BLaER1 (cell line): ENCODE data around the gene UPK2.
"Not testable (repeated sequence)": the region's sequence is repeated elsewhere in the genome, so short reads cannot be mapped to it uniquely, and the experiment has no call there.

ENCODE experiments used
- H3K27ac ChIP-seq: shearing (Covaris generic); formaldehyde crosslinking; 2 replicates; pipeline ENCODE4 v1.8.1; 2022
- H3K27me3 ChIP-seq: shearing (Covaris generic); formaldehyde crosslinking; 2 replicates; pipeline ENCODE4 v1.8.1; 2022
- H3K36me3 ChIP-seq: shearing (Covaris generic); formaldehyde crosslinking; 2 replicates; pipeline ENCODE4 v1.8.1; 2022
- H3K4me1 ChIP-seq: shearing (Covaris generic); formaldehyde crosslinking; 2 replicates; pipeline ENCODE4 v1.8.1; 2022
- H3K4me2 ChIP-seq: shearing (Covaris generic); formaldehyde crosslinking; 2 replicates; pipeline ENCODE4 v1.8.1; 2022
- H3K4me3 ChIP-seq: shearing (Covaris generic); formaldehyde crosslinking; 2 replicates; pipeline ENCODE4 v1.8.1; 2022
- H3K9ac ChIP-seq: shearing (Covaris generic); formaldehyde crosslinking; 2 replicates; pipeline ENCODE4 v1.8.1; 2022
- H3K9me3 ChIP-seq: shearing (Covaris generic); formaldehyde crosslinking; 2 replicates; pipeline ENCODE4 v1.8.1; 2022
- H4K20me1 ChIP-seq: shearing (Covaris generic); formaldehyde crosslinking; 2 replicates; pipeline ENCODE4 v1.8.1; 2022
- Cebpa-rat ChIP-seq: shearing (Covaris generic); IDR thresholded peaks from 2 replicates; pipeline ENCODE4 v1.8.1; 2022

The UPK2 gene

DNA sequence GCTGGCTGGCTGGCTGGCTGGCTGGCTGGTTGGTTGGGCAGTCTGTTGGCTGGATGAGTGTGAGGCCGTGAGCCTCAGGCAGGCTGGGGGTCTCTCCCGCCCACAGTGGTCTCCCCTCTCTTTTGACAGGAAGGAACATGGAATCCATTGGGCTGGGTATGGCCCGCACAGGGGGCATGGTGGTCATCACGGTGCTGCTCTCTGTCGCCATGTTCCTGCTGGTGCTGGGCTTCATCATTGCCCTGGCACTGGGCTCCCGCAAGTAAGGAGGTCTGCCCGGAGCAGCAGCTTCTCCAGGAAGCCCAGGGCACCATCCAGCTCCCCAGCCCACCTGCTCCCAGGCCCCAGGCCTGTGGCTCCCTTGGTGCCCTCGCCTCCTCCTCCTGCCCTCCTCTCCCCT lies 1.9 kb downstream of the UPK2 start:
- no peaks in the 10 kb centered on the region for H3K36me3 ChIP-seq
- no peak overlapping the region for H3K4me3 ChIP-seq
- H3K27me3 ChIP-seq = no peaks in the 10 kb centered on the region
- H3K4me1 ChIP-seq = peaks cover 26% of the 10 kb centered on the region
- TF ChIP-seq Cebpa-rat = no peak
- H3K9me3 ChIP-seq = no peaks in the 10 kb centered on the region
- H3K4me2 ChIP-seq = no peak overlapping the region
- no peak overlapping the region for H3K27ac ChIP-seq
- H4K20me1 ChIP-seq = no peaks in the 10 kb centered on the region
- H3K9ac ChIP-seq = no peak overlapping the region

DNA sequence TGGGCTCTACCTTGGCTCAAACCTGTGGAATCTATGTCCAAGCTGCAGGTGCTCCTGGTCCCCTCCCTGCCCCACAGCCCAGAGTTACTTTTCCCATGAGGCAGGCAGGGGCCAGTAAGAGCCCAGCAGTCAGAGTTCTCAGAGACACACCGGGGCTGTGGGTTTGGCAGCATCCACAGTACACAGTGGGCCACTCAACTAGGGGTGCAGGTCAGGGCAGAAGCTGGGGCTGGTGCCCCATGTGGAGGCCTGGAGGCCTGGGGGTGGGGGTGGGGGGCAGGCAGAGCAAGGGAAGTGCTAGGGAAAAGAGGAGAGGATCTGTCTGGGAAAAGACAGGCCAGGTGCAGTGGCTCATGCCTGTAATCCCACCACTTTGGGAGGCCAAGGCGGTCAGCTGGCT lies 2.5 kb downstream of the UPK2 start:
- Histone ChIP-seq H3K27me3 (no peaks in the 10 kb centered on the region), H3K9ac (no peak overlapping the region), H4K20me1 (no peaks in the 10 kb centered on the region), H3K4me3 (no peak overlapping the region), H3K27ac (no peak overlapping the region), H3K36me3 (no peaks in the 10 kb centered on the region), H3K4me1 (peaks cover 26% of the 10 kb centered on the region), H3K4me2 (no peak overlapping the region), H3K9me3 (no peaks in the 10 kb centered on the region)
- no peak for TF ChIP-seq Cebpa-rat

DNA sequence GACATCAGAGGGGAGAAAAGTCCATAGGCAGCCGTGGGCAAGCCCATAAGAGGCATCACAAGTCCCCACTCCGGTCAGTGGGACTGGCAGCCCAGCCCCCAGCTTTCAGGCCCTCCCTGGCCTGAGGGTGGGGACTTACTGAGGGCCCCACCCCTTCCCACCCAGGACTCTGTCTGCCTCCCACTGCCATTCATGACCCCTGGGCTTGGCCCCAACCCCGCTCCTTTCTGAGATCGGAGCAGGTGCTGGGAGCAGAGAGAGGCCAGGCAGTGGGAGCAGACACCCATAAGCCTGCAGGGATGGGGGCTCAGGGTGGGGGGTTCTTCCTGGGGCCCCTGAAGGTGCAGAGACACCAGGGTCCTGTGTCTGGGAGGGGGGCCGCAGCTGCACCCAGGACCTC lies 5.1 kb downstream of the UPK2 start:
- H3K4me3 ChIP-seq = no peak overlapping the region
- peak overlapping the region; percentile 40 for H3K27ac ChIP-seq
- H4K20me1 ChIP-seq = no peaks in the 10 kb centered on the region
- peak overlapping the region; percentile 67 for H3K4me2 ChIP-seq
- H3K4me1 ChIP-seq = peaks cover 43% of the 10 kb centered on the region
- no peaks in the 10 kb centered on the region for H3K9me3 ChIP-seq
- H3K27me3 ChIP-seq = no peaks in the 10 kb centered on the region
- no peak overlapping the region for H3K9ac ChIP-seq
- TF ChIP-seq Cebpa-rat = no peak
- H3K36me3 ChIP-seq = no peaks in the 10 kb centered on the region

DNA sequence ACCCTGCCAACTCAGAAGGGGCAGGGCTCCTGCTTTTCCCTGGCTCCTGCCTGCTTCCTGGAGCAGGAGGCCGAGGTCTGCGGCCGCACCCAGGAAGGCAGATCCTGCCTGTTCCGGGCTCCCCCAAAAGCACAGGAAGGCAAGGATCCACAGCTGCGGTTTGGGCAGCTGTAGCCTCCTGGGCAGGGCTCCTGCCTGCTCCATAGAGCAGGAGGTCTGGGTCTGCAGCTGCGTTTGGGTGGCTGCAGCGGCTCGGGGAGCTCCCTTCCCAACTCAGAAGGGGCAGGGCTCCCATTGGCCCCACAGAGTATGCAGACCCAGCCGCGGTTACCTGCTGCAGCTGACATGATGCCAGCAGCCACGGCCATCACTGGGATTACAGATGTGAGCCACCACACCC lies 5.5 kb downstream of the UPK2 start:
- Histone ChIP-seq H3K4me2 (peak overlapping the region; percentile 67), H3K36me3 (no peaks in the 10 kb centered on the region), H3K27ac (peak overlapping the region; percentile 40), H3K9ac (no peak overlapping the region), H3K9me3 (no peaks in the 10 kb centered on the region), H4K20me1 (no peaks in the 10 kb centered on the region), H3K27me3 (no peaks in the 10 kb centered on the region), H3K4me3 (no peak overlapping the region), H3K4me1 (peaks cover 43% of the 10 kb centered on the region)
- no peak for TF ChIP-seq Cebpa-rat

DNA sequence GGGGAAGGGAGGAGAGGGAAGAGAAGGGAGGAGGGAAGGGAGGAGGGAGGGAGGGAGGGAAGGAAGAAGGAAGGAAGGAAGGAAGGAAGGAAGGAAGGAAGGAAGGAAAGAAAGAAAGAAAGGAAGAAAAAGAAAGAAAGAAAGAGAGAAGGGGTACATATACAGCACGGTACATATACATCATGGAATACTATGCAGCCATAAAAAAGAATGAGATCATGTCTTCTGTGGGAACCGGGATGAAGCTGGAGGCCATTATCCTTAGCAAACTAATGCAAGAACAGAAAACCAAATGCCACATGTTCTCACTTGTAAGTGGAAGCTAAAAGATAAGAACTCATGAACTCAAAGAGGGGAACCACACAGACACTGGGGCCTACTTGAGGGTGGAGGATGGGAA lies 13.4 kb downstream of the UPK2 start:
- not testable (repeated sequence) for H3K4me3 ChIP-seq, H3K27me3 ChIP-seq, H3K9me3 ChIP-seq, H4K20me1 ChIP-seq, H3K9ac ChIP-seq, H3K36me3 ChIP-seq, H3K27ac ChIP-seq, H3K4me2 ChIP-seq
- peaks cover 16% of the 10 kb centered on the region for H3K4me1 ChIP-seq

DNA sequence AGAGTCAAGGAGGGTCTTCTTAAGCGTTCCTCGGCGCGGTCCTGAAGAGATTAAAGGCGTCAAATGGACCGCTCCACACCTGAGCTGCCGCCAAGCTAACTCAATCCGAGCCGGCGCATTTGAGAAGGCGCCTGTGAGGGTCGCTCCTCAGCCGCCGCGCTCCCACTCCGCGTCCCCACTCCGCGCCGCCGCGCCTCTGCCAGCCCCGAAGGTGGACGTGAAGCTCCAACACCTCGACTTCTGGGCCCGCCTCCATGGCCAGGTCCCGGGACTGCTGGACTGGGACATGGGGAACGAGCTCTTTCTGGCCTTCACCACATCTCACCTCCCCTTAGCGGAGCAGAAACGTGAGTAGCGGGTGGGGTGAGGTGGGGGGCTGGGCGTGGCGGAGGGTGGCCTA lies 15.5 kb downstream of the UPK2 start, which contains the start of gene FOXR1:
FOXR1 (plus strand) TSS at position 116 of the 400 bp plus-strand sequence; CDS start at position 287, 171 bp downstream.
- H4K20me1 ChIP-seq = no peaks in the 10 kb centered on the region
- no peaks in the 10 kb centered on the region for H3K4me1 ChIP-seq
- H3K4me2 ChIP-seq = no peak within 1 kb of the TSS
- H3K4me3 ChIP-seq = no peak within 1 kb of the TSS
- peaks cover 5% of the 10 kb centered on the region for H3K9me3 ChIP-seq
- H3K9ac ChIP-seq = no peak within 1 kb of the TSS
- no peaks in the 10 kb centered on the region for H3K36me3 ChIP-seq
- no peaks in the 10 kb centered on the region for H3K27me3 ChIP-seq
- no peak for TF ChIP-seq Cebpa-rat
- H3K27ac ChIP-seq = no peak within 1 kb of the TSS

DNA sequence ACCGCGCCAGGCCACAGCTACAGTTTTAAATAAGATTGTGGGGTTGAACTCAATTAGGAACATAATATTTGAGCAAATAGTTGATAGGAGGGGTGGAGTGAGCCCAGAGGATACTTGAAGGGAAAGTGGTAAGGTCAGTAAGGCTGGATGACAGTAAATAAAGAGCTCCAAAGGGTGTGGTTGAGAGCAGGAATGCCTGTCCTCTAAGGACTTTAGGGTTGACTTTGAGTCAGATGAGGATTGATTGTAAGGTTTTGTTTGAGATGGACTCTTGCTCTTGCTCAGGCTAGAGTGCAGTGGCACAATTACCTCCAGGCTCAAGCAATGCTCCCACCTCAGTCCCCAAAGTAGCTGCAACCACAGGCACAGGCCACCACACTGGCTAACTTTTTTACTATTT lies 17.9 kb downstream of the UPK2 start:
- Histone ChIP-seq H3K9ac (no peak overlapping the region), H3K4me1 (no peaks in the 10 kb centered on the region), H4K20me1 (no peaks in the 10 kb centered on the region), H3K27me3 (no peaks in the 10 kb centered on the region), H3K4me3 (no peak overlapping the region), H3K9me3 (peaks cover 5% of the 10 kb centered on the region), H3K4me2 (no peak overlapping the region), H3K36me3 (no peaks in the 10 kb centered on the region), H3K27ac (no peak overlapping the region)
- no peak for TF ChIP-seq Cebpa-rat

DNA sequence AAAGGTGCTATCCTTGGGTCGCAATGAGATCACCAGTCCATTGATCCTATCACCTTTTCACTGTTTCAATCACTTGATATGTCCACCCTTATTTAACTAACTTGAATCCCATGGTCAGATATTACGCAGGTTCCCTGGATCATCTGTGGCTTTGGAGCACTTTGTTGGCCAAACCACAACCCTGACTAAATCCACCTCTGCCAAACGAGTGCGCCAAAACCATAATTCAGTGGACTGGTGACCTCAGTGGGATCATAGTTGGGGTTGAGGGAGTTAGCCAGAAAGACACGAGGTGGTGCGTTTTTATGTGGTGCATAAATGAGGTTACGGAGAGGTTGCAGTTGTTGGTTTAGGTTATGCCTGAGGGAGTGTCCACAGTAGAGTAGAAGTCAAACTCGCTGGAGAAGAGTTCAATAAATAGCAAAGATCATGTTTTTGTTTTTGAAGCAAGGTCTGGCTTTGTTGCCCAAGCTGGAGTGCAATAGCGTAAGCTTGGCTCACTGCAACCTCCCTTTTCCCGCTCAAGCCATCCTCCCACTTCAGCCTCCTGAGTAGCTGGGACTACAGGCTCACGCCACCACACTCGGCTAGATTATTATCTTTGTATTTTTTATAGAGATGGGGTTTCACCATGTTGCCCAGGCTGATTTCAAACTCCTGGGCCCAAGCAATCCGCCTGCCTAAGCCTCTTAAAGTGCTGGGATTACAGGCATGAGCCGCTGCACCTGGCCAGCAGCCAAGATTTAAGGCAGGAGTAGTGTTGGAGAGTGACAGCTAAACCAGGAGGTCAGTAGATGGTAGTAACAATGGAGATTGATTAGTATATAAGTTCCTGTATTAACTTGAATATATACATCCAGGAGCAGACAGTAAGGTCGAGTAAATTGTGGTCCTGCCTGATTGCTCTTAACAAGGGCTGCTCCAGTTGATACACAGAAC lies 19.9 kb downstream of the UPK2 start:
- no peaks in the 10 kb centered on the region for H3K36me3 ChIP-seq
- TF ChIP-seq Cebpa-rat = no peak
- H3K9ac ChIP-seq = no peak overlapping the region

DNA sequence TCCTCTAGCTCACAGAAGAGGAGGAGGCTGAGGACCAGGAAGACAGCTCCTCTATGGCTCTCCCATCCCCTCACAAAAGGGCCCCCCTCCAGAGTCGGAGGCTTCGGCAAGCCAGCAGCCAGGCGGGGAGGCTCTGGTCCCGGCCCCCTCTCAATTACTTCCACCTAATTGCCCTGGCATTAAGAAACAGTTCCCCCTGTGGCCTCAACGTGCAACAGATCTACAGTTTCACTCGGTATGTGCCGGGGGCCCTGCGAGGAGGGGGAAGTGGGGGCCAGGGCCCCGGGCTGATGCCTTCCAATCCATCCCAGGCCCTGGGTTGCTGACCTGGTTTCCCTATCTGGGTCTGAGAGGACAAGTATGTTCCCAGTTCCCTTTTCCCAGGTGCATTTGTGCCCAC lies 23.3 kb downstream of the UPK2 start:
- TF ChIP-seq Cebpa-rat = no peak
- H3K4me1 ChIP-seq = no peaks in the 10 kb centered on the region
- no peak overlapping the region for H3K4me2 ChIP-seq

More for the DNA sequence above, 19.9 kb downstream of the UPK2 start:
- Histone ChIP-seq H3K4me2 (no peak overlapping the region), H4K20me1 (no peaks in the 10 kb centered on the region), H3K9me3 (peaks cover 5% of the 10 kb centered on the region), H3K4me1 (no peaks in the 10 kb centered on the region), H3K4me3 (no peak overlapping the region), H3K27me3 (no peaks in the 10 kb centered on the region), H3K27ac (no peak overlapping the region)

DNA sequence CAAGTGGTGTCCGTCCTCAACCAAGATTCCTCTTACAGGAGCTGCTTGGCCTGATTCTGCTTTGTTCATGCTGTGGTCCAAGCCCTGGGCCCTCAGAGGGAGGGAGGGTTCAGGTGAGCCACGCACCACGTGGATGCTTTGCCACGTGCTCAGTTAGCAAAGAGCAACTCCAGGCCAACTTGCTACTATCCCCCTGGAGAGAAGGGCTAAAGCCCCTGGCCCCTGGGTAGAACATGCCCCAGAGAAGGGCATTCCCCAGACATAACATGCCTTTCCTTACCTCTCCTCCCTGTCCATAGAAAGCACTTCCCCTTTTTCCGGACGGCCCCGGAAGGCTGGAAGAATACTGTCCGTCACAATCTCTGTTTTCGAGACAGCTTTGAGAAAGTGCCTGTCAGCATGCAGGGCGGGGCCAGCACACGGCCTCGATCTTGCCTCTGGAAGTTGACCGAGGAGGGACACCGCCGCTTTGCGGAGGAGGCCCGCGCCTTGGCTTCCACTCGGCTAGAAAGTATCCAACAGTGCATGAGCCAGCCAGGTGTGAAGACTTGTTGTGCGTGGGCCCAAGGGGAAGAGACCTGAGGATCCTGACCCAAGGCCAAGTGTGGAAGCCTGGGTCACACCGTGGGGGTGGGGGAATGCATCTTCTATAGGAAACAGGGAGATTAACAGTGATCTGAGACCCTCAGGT lies 24.2 kb downstream of the UPK2 start:
- Histone ChIP-seq H3K36me3 (no peaks in the 10 kb centered on the region), H3K9me3 (no peaks in the 10 kb centered on the region), H4K20me1 (no peaks in the 10 kb centered on the region), H3K9ac (no peak overlapping the region), H3K27me3 (no peaks in the 10 kb centered on the region), H3K27ac (no peak overlapping the region), H3K4me3 (no peak overlapping the region), H3K4me2 (no peak overlapping the region), H3K4me1 (no peaks in the 10 kb centered on the region)
- no peak for TF ChIP-seq Cebpa-rat

More for the DNA sequence above, 23.3 kb downstream of the UPK2 start:
- Histone ChIP-seq H3K27me3 (no peaks in the 10 kb centered on the region), H3K36me3 (no peaks in the 10 kb centered on the region), H3K4me3 (no peak overlapping the region), H3K27ac (no peak overlapping the region), H3K9me3 (no peaks in the 10 kb centered on the region), H4K20me1 (no peaks in the 10 kb centered on the region), H3K9ac (no peak overlapping the region)

DNA sequence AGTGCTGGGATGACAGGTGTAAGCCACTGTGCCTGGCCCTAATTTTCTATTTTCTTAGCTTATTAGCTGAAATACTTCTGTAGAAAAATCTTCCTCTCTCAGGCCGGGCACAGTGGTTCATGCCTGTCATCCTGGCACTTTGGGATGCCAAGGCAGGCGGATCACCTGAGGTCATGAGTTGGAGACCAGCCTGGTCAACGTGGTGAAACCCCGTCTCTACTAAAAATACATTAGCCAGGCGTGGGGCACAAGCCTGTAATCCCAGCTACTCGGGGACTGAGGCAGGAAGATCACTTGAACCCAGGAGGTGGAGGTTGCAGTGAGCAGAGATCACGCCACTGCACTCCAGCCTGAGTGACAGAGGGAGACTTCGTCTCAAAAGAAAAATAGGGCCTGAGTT lies 28.2 kb downstream of the UPK2 start:
- not testable (repeated sequence) for H3K9me3 ChIP-seq, H3K36me3 ChIP-seq, H4K20me1 ChIP-seq, H3K4me3 ChIP-seq, H3K27me3 ChIP-seq, H3K4me2 ChIP-seq, H3K4me1 ChIP-seq, H3K9ac ChIP-seq, H3K27ac ChIP-seq
